A673 (cell line): ENCODE results near the gene GSTO2.

Source experiments
- EZH2 ChIP-seq: fragments of 200-600 bp; sonication (generic); IDR thresholded peaks from 2 replicates; pipeline ENCODE4 v1.6.1; 2017; ENCODE audit warnings: borderline replicate concordance, low read depth, mild to moderate bottlenecking, mixed read lengths, antibody characterized with exemption, low read length; ENCODE audit not compliant: poor library complexity, severe bottlenecking
- TF ChIP-seq, protein P1 (sequence below): fragments of 300-800, 200-600 bp; sonication (generic); conservative IDR thresholded peaks from 2 replicates; pipeline ENCODE4 v1.5.1; 2017; ENCODE audit warnings: low read depth, mild to moderate bottlenecking, antibody characterized with exemption, low read length, moderate library complexity, mixed read lengths

DNA sequence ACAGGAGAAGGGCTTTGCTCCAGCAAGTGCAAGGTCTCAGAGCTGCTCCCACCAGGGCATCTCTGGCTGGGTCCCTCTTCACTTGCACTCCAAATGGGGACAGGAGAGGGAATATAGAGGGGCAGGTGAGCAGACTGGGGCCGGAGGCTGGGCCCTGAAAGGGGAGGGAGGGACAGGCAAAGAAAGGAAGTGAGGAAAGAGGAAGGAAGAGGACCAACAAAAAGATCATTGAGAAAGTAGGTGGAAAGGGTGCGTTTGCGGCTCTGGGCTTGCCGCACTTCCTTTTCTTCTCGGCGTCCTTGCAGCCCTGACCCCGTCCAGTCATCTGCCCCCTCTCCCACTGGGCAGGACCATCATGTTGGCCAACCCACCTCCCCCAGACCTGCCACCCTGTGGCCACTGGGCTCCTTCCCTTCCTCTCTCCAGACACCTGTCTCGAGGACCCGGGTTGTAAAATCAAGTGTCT is 55.3 kb downstream of the GSTO2 start:
- TF ChIP-seq, protein P1, sequence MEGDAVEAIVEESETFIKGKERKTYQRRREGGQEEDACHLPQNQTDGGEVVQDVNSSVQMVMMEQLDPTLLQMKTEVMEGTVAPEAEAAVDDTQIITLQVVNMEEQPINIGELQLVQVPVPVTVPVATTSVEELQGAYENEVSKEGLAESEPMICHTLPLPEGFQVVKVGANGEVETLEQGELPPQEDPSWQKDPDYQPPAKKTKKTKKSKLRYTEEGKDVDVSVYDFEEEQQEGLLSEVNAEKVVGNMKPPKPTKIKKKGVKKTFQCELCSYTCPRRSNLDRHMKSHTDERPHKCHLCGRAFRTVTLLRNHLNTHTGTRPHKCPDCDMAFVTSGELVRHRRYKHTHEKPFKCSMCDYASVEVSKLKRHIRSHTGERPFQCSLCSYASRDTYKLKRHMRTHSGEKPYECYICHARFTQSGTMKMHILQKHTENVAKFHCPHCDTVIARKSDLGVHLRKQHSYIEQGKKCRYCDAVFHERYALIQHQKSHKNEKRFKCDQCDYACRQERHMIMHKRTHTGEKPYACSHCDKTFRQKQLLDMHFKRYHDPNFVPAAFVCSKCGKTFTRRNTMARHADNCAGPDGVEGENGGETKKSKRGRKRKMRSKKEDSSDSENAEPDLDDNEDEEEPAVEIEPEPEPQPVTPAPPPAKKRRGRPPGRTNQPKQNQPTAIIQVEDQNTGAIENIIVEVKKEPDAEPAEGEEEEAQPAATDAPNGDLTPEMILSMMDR, result no peak
- no peak for TF ChIP-seq EZH2
